ENCODE results near the gene MECR.

- TF ChIP-seq, protein P1, sequence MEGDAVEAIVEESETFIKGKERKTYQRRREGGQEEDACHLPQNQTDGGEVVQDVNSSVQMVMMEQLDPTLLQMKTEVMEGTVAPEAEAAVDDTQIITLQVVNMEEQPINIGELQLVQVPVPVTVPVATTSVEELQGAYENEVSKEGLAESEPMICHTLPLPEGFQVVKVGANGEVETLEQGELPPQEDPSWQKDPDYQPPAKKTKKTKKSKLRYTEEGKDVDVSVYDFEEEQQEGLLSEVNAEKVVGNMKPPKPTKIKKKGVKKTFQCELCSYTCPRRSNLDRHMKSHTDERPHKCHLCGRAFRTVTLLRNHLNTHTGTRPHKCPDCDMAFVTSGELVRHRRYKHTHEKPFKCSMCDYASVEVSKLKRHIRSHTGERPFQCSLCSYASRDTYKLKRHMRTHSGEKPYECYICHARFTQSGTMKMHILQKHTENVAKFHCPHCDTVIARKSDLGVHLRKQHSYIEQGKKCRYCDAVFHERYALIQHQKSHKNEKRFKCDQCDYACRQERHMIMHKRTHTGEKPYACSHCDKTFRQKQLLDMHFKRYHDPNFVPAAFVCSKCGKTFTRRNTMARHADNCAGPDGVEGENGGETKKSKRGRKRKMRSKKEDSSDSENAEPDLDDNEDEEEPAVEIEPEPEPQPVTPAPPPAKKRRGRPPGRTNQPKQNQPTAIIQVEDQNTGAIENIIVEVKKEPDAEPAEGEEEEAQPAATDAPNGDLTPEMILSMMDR (optimal IDR thresholded peaks at IDR 0.05 in 1 of 3, IDR thresholded peaks at IDR 0.05 in 1 of 3, conservative IDR thresholded peaks at IDR 0.05 in 1 of 3; ENCODE audit: extremely low read depth in 1 of 3, insufficient read depth in 2 of 3, low read length in 3 of 3) = no peak
- no peak for TF ChIP-seq EZH2 (IDR thresholded peaks at IDR 0.05; ENCODE audit: low read length)
Observed at GRCh38 chr1:29218223-29218622, 12.5 kb downstream of the MECR start.

All from keratinocyte (primary cell).